H9 (cell line): ENCODE measurements around the gene IGFLR1. TPM values are rescaled to one million over a fixed set of nuclear protein-coding genes. Genes with fewer than 3 reads are reported as not detected.
A peak's percentile ranks its signal among the peaks of the same experiment; 100 is the strongest.

ENCODE experiments used
- DNase-seq: peaks from one replicate; pipeline ENCODE4 v3.0.0-alpha.2; 2017
- H2AFZ ChIP-seq: one replicate; pipeline ENCODE4 v1.6.1; 2013; ENCODE audit warnings: mild to moderate bottlenecking, low read length, control low read depth, moderate library complexity
- H2AK5ac ChIP-seq: 2 replicates; pipeline ENCODE4 v1.6.1; 2013; ENCODE audit warnings: low read length, control low read depth, mixed read lengths; ENCODE audit not compliant: insufficient read length
- H2BK120ac ChIP-seq: one replicate; pipeline ENCODE4 v1.6.1; 2013; ENCODE audit warnings: low read depth, mild to moderate bottlenecking, low read length, control low read depth, inconsistent platforms; ENCODE audit not compliant: poor library complexity, severe bottlenecking
- H2BK12ac ChIP-seq: 2 replicates; pipeline ENCODE4 v1.6.1; 2013; ENCODE audit warnings: low read length, control low read depth, mixed read lengths, low read depth; ENCODE audit not compliant: insufficient read length
- H2BK15ac ChIP-seq: 2 replicates; pipeline ENCODE4 v1.6.1; 2013; ENCODE audit warnings: low read depth, low read length, control low read depth
- H2BK20ac ChIP-seq: one replicate; pipeline ENCODE4 v1.6.1; 2013; ENCODE audit warnings: low read depth, mild to moderate bottlenecking, low read length, control low read depth, inconsistent platforms; ENCODE audit not compliant: poor library complexity, severe bottlenecking
- H2BK5ac ChIP-seq: 2 replicates; pipeline ENCODE4 v1.6.1; 2013; ENCODE audit warnings: low read length, control low read depth, mixed read lengths; ENCODE audit not compliant: insufficient read length
- H3K14ac ChIP-seq: 2 replicates; pipeline ENCODE4 v1.6.1; 2013; ENCODE audit warnings: low read length, control low read depth; ENCODE audit not compliant: insufficient read depth
- H3K18ac ChIP-seq: 2 replicates; pipeline ENCODE4 v1.6.1; 2013; ENCODE audit warnings: low read depth, mild to moderate bottlenecking, mixed read lengths, low read length, control low read depth; ENCODE audit not compliant: insufficient read length
- H3K23ac ChIP-seq: 2 replicates; pipeline ENCODE4 v1.6.1; 2013; ENCODE audit warnings: low read length, control low read depth, mixed read lengths, low read depth; ENCODE audit not compliant: insufficient read length
- H3K23me2 ChIP-seq: 2 replicates; pipeline ENCODE4 v1.6.1; 2013; ENCODE audit warnings: low read depth, mild to moderate bottlenecking, mixed read lengths, low read length, control low read depth; ENCODE audit not compliant: insufficient read length, poor library complexity, severe bottlenecking
- H3K27ac ChIP-seq: 2 replicates; pipeline ENCODE4 v1.5.1; 2013; ENCODE audit warnings: low read length, control low read depth, mixed read lengths, low read depth; ENCODE audit not compliant: insufficient read length
- H3K27me3 ChIP-seq: 2 replicates; pipeline ENCODE4 v1.6.1; 2013; ENCODE audit warnings: low read length, control low read depth, inconsistent platforms; ENCODE audit not compliant: insufficient read depth
- H3K4ac ChIP-seq: 2 replicates; pipeline ENCODE4 v1.6.1; 2013; ENCODE audit warnings: low read depth, mild to moderate bottlenecking, control low read depth, inconsistent platforms, low read length, moderate library complexity
- H3K4me1 ChIP-seq: 2 replicates; pipeline ENCODE4 v1.6.1; 2013; ENCODE audit warnings: low read length, control low read depth, inconsistent platforms; ENCODE audit not compliant: insufficient read depth
- H3K4me2 ChIP-seq: 2 replicates; pipeline ENCODE4 v1.6.1; 2013; ENCODE audit warnings: low read length, control low read depth, mixed read lengths; ENCODE audit not compliant: insufficient read length, insufficient read depth
- H3K56ac ChIP-seq: 2 replicates; pipeline ENCODE4 v1.6.1; 2013; ENCODE audit warnings: low read depth, mild to moderate bottlenecking, mixed read lengths, low read length, control low read depth; ENCODE audit not compliant: insufficient read length
- H3K79me1 ChIP-seq: 2 replicates; pipeline ENCODE4 v1.6.1; 2013; ENCODE audit warnings: low read depth, mild to moderate bottlenecking, moderate library complexity, low read length, control low read depth, inconsistent platforms; ENCODE audit not compliant: insufficient read depth, poor library complexity, severe bottlenecking
- H3K79me2 ChIP-seq: 2 replicates; pipeline ENCODE4 v1.6.1; 2013; ENCODE audit warnings: low read length, control low read depth, inconsistent platforms; ENCODE audit not compliant: insufficient read depth
- H3K9ac ChIP-seq: 2 replicates; pipeline ENCODE4 v1.6.1; 2013; ENCODE audit warnings: low read length, control low read depth, mixed read lengths; ENCODE audit not compliant: insufficient read length; ENCODE audit errors: extremely low read depth
- H3K9me3 ChIP-seq: one replicate; pipeline ENCODE4 v1.6.1; 2013; ENCODE audit warnings: low read depth, low read length, inconsistent platforms; ENCODE audit not compliant: control insufficient read depth
- H3T11ph ChIP-seq: one replicate; pipeline ENCODE4 v1.6.1; 2013; ENCODE audit warnings: mild to moderate bottlenecking, low read length, control low read depth, inconsistent platforms
- H4K20me1 ChIP-seq: one replicate; pipeline ENCODE4 v1.6.1; 2013; ENCODE audit not compliant: control insufficient read depth, insufficient read length, insufficient read depth
- H4K5ac ChIP-seq: 2 replicates; pipeline ENCODE4 v1.6.1; 2013; ENCODE audit warnings: low read depth, mild to moderate bottlenecking, mixed read lengths, low read length, control low read depth; ENCODE audit not compliant: insufficient read length
- H4K8ac ChIP-seq: replicated peaks from 2 replicates; pipeline ENCODE4 v1.6.1; 2013; ENCODE audit warnings: low read length, control low read depth, mixed read lengths, low read depth; ENCODE audit not compliant: insufficient read length
- H4K91ac ChIP-seq: 2 replicates; pipeline ENCODE4 v1.6.1; 2013; ENCODE audit warnings: low read depth, mild to moderate bottlenecking, moderate library complexity, mixed read lengths, low read length, control low read depth; ENCODE audit not compliant: insufficient read length
- H3K27ac Mint-ChIP-seq, 3 experiments: 2 replicates in 2 of 3; 3 replicates in 1 of 3; pipeline ENCODE4 v1.8.0; 2020 to 2021; ENCODE audit warnings: mixed read lengths in 3 of 3, mild to moderate bottlenecking in 1 of 3, moderate library complexity in 1 of 3
- H3K27me3 Mint-ChIP-seq: 2 replicates; pipeline ENCODE4 v1.8.0; 2021; ENCODE audit warnings: low read depth, mild to moderate bottlenecking, moderate library complexity, mixed read lengths
- H3K36me3 Mint-ChIP-seq, 3 experiments: 2 replicates in 2 of 3; 3 replicates in 1 of 3; pipeline ENCODE4 v1.8.0; 2020 to 2021; ENCODE audit warnings: low read depth in 3 of 3, mixed read lengths in 3 of 3; ENCODE audit not compliant: insufficient read depth in 1 of 3
- H3K4me1 Mint-ChIP-seq, 2 experiments: 2 replicates each; pipeline ENCODE4 v1.8.0; 2020; ENCODE audit warnings: mixed read lengths in 2 of 2
- H3K4me3 Mint-ChIP-seq, 2 experiments: 2 replicates in 1 of 2; 3 replicates in 1 of 2; pipeline ENCODE4 v1.8.0; 2020 to 2021; ENCODE audit warnings: mild to moderate bottlenecking in 2 of 2, mixed read lengths in 2 of 2, moderate library complexity in 1 of 2
- H3K9me3 Mint-ChIP-seq, 2 experiments: 2 replicates in 1 of 2; 3 replicates in 1 of 2; pipeline ENCODE4 v1.8.0; 2020; ENCODE audit warnings: mild to moderate bottlenecking in 2 of 2, mixed read lengths in 2 of 2, moderate library complexity in 1 of 2
- WGBS: extraction: QIAGEN DNeasy Blood & Tissue Kit; methylation state at CpG from one replicate; pipeline ENCODE4 v1.1.7; 2013; ENCODE audit warnings: missing lambda C conversion rate, low lambda C conversion rate, mixed read lengths; ENCODE audit not compliant: insufficient read length; ENCODE audit errors: extremely low coverage; 5-methylcytosine and 5-hydroxymethylcytosine counted together
- total RNA-seq: library from RNA; stranded (reverse); gene quantifications from 2 replicates; pipeline ENCODE4 v1.2.1, GENCODE V29; 2021
- TF ChIP-seq, protein P1 (sequence below): fragments of 200-600 bp; sonication (generic); conservative IDR thresholded peaks from 3 replicates; pipeline ENCODE4 v1.8.0; 2021; ENCODE audit warnings: antibody characterized with exemption, mild to moderate bottlenecking

The IGFLR1 gene
- total RNA-seq, 1 experiment from 2014 or later: 2.9 TPM

- no peak within 1 kb of the TSS for H3K4ac ChIP-seq
Observed at GRCh38 chr19:35717665-35718344, 24.4 kb downstream of the IGFLR1 start, which contains the start of gene KMT2B. TSS of gene KMT2B (plus strand) at chr19:35718003. CDS start at chr19:35718019, 16 bp downstream.

More at GRCh38 chr19:35717665-35718344, 24.4 kb downstream of the IGFLR1 start, which contains the start of gene KMT2B:
- H3K27me3 Mint-ChIP-seq: no peaks in the 10 kb centered on the region
- Histone ChIP-seq H3K27ac (no peak within 1 kb of the TSS), H3K23ac (no peak within 1 kb of the TSS), H3K23me2 (peaks cover 18% of the 10 kb centered on the region), H3K9ac (peak within 1 kb of the TSS; percentile 75), H3T11ph (no peak within 1 kb of the TSS), H3K79me2 (peaks cover 11% of the 10 kb centered on the region; the same call in 1 of the 2 replicates), H2BK15ac (no peak within 1 kb of the TSS), H4K8ac (no peak within 1 kb of the TSS), H4K5ac (no peak within 1 kb of the TSS), H3K14ac (0 out of 2 replicates have a peak within 1 kb of the TSS, but pooled peaks have one; percentile 34), H3K18ac (peak within 1 kb of the TSS; percentile 33), H3K4me2 (peak within 1 kb of the TSS; percentile 89), H4K91ac (no peak within 1 kb of the TSS), H3K56ac (no peak within 1 kb of the TSS), H3K4me1 (peaks cover 7% of the 10 kb centered on the region; the same call in 1 of the 2 replicates), H2BK20ac (no peak within 1 kb of the TSS), H2BK5ac (no peak within 1 kb of the TSS), H3K9me3 (no peaks in the 10 kb centered on the region), H2AFZ (no peak within 1 kb of the TSS), H2BK12ac (no peak within 1 kb of the TSS), H2AK5ac (no peak within 1 kb of the TSS), H2BK120ac (no peak within 1 kb of the TSS), H3K79me1 (no peaks in the 10 kb centered on the region), H4K20me1 (peaks cover 6% of the 10 kb centered on the region), H3K27me3 (no peaks in the 10 kb centered on the region)
- no CpG with 5 or more reads among the region's 109 CpGs for WGBS
- DNase-seq: peak; percentile 98
- H3K36me3 Mint-ChIP-seq: peaks cover 18 to 34% (median 25%) of the 10 kb centered on the region in 3 experiments; a peak in 6 of 7 replicates
- peak within 1 kb of the TSS; percentile 91 to 99 (median 95) for H3K27ac Mint-ChIP-seq
- H3K4me1 Mint-ChIP-seq: peaks cover 41 to 42% of the 10 kb centered on the region in 2 experiments
- TF ChIP-seq, protein P1, sequence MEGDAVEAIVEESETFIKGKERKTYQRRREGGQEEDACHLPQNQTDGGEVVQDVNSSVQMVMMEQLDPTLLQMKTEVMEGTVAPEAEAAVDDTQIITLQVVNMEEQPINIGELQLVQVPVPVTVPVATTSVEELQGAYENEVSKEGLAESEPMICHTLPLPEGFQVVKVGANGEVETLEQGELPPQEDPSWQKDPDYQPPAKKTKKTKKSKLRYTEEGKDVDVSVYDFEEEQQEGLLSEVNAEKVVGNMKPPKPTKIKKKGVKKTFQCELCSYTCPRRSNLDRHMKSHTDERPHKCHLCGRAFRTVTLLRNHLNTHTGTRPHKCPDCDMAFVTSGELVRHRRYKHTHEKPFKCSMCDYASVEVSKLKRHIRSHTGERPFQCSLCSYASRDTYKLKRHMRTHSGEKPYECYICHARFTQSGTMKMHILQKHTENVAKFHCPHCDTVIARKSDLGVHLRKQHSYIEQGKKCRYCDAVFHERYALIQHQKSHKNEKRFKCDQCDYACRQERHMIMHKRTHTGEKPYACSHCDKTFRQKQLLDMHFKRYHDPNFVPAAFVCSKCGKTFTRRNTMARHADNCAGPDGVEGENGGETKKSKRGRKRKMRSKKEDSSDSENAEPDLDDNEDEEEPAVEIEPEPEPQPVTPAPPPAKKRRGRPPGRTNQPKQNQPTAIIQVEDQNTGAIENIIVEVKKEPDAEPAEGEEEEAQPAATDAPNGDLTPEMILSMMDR: no peak
- no peaks in the 10 kb centered on the region; a peak in 1 of 5 replicates for H3K9me3 Mint-ChIP-seq
- H3K4me3 Mint-ChIP-seq: peak within 1 kb of the TSS; percentile 87 to 92
